Spleen (tissue), 11 donors: ENCODE results near the gene ETV7. TPM values are rescaled to one million over a fixed set of nuclear protein-coding genes. Genes with fewer than 3 reads are reported as not detected.

Experiments used
- DNase-seq: peaks from one replicate; pipeline ENCODE4 v3.0.0-alpha.2; 2020
- H3K27ac ChIP-seq, 8 donors: fragments of 200-600 bp; sonication (generic) in 7 of 8; 1 replicate in 4 of 8; 2 replicates in 4 of 8; pipeline versions ENCODE4 v1.5.0 to v1.8.0; 2016 to 2021; ENCODE audit warnings: inconsistent platforms in 4 of 8, mild to moderate bottlenecking in 4 of 8, moderate library complexity in 1 of 8
- H3K27me3 ChIP-seq, 7 donors: fragments of 200-600 bp; sonication (generic) in 6 of 7; replicated peaks in 1 of 7; 1 replicate in 4 of 7; 2 replicates in 3 of 7; pipeline versions ENCODE4 v1.5.0 to v1.8.0; 2016 to 2021; ENCODE audit warnings: inconsistent platforms in 3 of 7, mild to moderate bottlenecking in 1 of 7
- H3K36me3 ChIP-seq, 6 donors: fragments of 200-600 bp; sonication (generic) in 5 of 6; 1 replicate in 4 of 6; 2 replicates in 2 of 6; pipeline versions ENCODE4 v1.5.0 to v1.8.0; 2016 to 2021; ENCODE audit warnings: inconsistent platforms in 2 of 6
- H3K4me1 ChIP-seq, 6 donors: fragments of 200-600 bp; sonication (generic) in 5 of 6; 1 replicate in 3 of 6; 2 replicates in 3 of 6; pipeline versions ENCODE4 v1.5.0 to v1.8.0; 2016 to 2021; ENCODE audit warnings: inconsistent platforms in 3 of 6
- H3K4me3 ChIP-seq, 8 donors: fragments of 200-600 bp; sonication (generic) in 7 of 8; 1 replicate in 4 of 8; 2 replicates in 4 of 8; pipeline versions ENCODE4 v1.5.0 to v1.8.0; 2016 to 2021; ENCODE audit warnings: inconsistent platforms in 4 of 8, mild to moderate bottlenecking in 4 of 8, moderate library complexity in 2 of 8
- H3K9me3 ChIP-seq, 8 donors: fragments of 200-600 bp; sonication (generic) in 7 of 8; 1 replicate in 4 of 8; 2 replicates in 4 of 8; pipeline versions ENCODE4 v1.5.0 to v1.8.0; 2016 to 2021; ENCODE audit warnings: inconsistent platforms in 4 of 8
- CTCF ChIP-seq, 11 experiments: fragments of 200-600 bp in 7 of 11; fragments of 450-650 bp in 4 of 11; sonication (generic) in 4 of 11; IDR thresholded peaks in 8 of 11; conservative IDR thresholded peaks in 3 of 11; 1 replicate in 7 of 11; 2 replicates in 4 of 11; pipeline versions ENCODE4 v1.4.0 to v1.8.0; 2016 to 2021; ENCODE audit warnings: antibody characterized with exemption in 11 of 11, inconsistent platforms in 4 of 11, mild to moderate bottlenecking in 1 of 11
- POLR2A ChIP-seq, 3 donors: fragments of 450-650 bp; IDR thresholded peaks; one replicate each; pipeline ENCODE4 v1.5.1; 2017; ENCODE audit warnings: antibody characterized with exemption in 3 of 3, mild to moderate bottlenecking in 1 of 3
- POLR2AphosphoS5 ChIP-seq, 3 donors: sonication (generic); formaldehyde crosslinking; IDR thresholded peaks; one replicate each; pipeline ENCODE4 v1.5.1; 2017; ENCODE audit warnings: antibody characterized with exemption in 3 of 3
- WGBS, 5 donors: extraction: QIAGEN DNeasy Blood & Tissue Kit in 3 of 5; methylation state at CpG; one replicate each; pipeline versions ENCODE4 v1.1.5 to v1.1.7; 2013 to 2018; 5-methylcytosine and 5-hydroxymethylcytosine counted together
- intact Hi-C: fragments of 100-400 bp; cut with DNase I; formaldehyde crosslinking; loops from one replicate; pipeline ENCODE4 v1.15.0; 2023; ENCODE audit warnings: low total_unique reads
- polyA plus RNA-seq, 3 donors: library from polyadenylated mRNA; stranded (reverse); fragments of 200-250 nt; gene quantifications; one replicate each; pipeline ENCODE4 v1.2.1, GENCODE V29; 2013
- total RNA-seq, 7 donors: library from RNA; depleted of rRNA in 3 of 7; stranded (reverse); fragments of >200 nt in 3 of 7; fragmentation: NEBNext Ultra II Directional in 4 of 7; extraction: Animal tissue kit (Norgen Biotek cat#: 25700) in 4 of 7; gene quantifications; one replicate each; pipeline versions ENCODE4 v1.1.0 to v1.2.1, GENCODE V29; 2016 to 2021
- donor health status: healthy with polysubstance abuse.
- donor health status: DM: no; HTN: no; CAD: no; lungs with moderate emphysema.
- donor health status: DM: no; HTN: no; CAD: no.
- donor health status: Bipolar disorder and iron deficiency.
- donor health status: healthy.
- donor health status: DM: no; HTN: no; CAD: no.
- donor health status: DM: yes; HTN: yes; CAD: no.

Gene ETV7
- total and polyA plus RNA-seq, 10 donors = 0.51 to 4.5 (median 2.0) TPM

- H3K36me3 ChIP-seq = peaks cover 0 to 43% (median 0%) of the 10 kb centered on the region in 6 donors
Observed at GRCh38 chr6:36374194-36374593, 13.3 kb downstream of the ETV7 start.

GRCh38 chr6:36373368-36374019 is 14.0 kb downstream of the ETV7 start:
- no peak overlapping the region for H3K4me3 ChIP-seq
- H3K36me3 ChIP-seq = peaks cover 0 to 50% (median 0%) of the 10 kb centered on the region in 6 donors
- H3K9me3 ChIP-seq = no peaks in the 10 kb centered on the region
- no peak overlapping the region for H3K27ac ChIP-seq
- no peak for DNase-seq
- TF ChIP-seq CTCF (IDR thresholded peaks at IDR 0.05 in 8 of 11, conservative IDR thresholded peaks at IDR 0.05 in 3 of 11) (no peak), POLR2AphosphoS5 (IDR thresholded peaks at IDR 0.05) (no peak), POLR2A (IDR thresholded peaks at IDR 0.05) (no peak)
- intact Hi-C loops = no loop called here
- 65 to 76% (median 67%) methylated on average over 13 to 15 of the region's 15 CpGs for WGBS, 5 donors
- no peaks in the 10 kb centered on the region for H3K27me3 ChIP-seq
- peaks cover 0 to 18% (median 3%) of the 10 kb centered on the region in 6 donors for H3K4me1 ChIP-seq

More at GRCh38 chr6:36374194-36374593, 13.3 kb downstream of the ETV7 start:
- peaks cover 0 to 11% (median 3%) of the 10 kb centered on the region in 6 donors for H3K4me1 ChIP-seq
- no peaks in the 10 kb centered on the region for H3K27me3 ChIP-seq
- no peaks in the 10 kb centered on the region for H3K9me3 ChIP-seq
- H3K27ac ChIP-seq = no peak overlapping the region
- WGBS, 5 donors = 89 to 97% (median 91%) methylated on average over 4 of the region's 4 CpGs
- DNase-seq = no peak
- intact Hi-C loops = no loop called here
- no peak overlapping the region for H3K4me3 ChIP-seq
- TF ChIP-seq CTCF (IDR thresholded peaks at IDR 0.05 in 8 of 11, conservative IDR thresholded peaks at IDR 0.05 in 3 of 11) = no peak

GRCh38 chr6:36372088-36372487 is 15.4 kb downstream of the ETV7 start:
- H3K4me3 ChIP-seq = no peak overlapping the region
- peaks cover 0 to 64% (median 0%) of the 10 kb centered on the region in 6 donors for H3K36me3 ChIP-seq
- WGBS, 5 donors = 91 to 93% (median 92%) methylated on average over 6 of the region's 6 CpGs
- H3K27ac ChIP-seq = no peak overlapping the region
- intact Hi-C loops = no loop called here
- DNase-seq = no peak
- TF ChIP-seq POLR2A (IDR thresholded peaks at IDR 0.05) = no peak
- TF ChIP-seq POLR2AphosphoS5 (IDR thresholded peaks at IDR 0.05) = no peak
- TF ChIP-seq CTCF (IDR thresholded peaks at IDR 0.05 in 8 of 11, conservative IDR thresholded peaks at IDR 0.05 in 3 of 11) = no peak
- H3K9me3 ChIP-seq = no peaks in the 10 kb centered on the region
- peaks cover 0 to 28% (median 7%) of the 10 kb centered on the region in 6 donors for H3K4me1 ChIP-seq
- H3K27me3 ChIP-seq = no peaks in the 10 kb centered on the region

- Histone ChIP-seq H3K4me1 (peaks cover 0 to 32% (median 8%) of the 10 kb centered on the region in 6 donors), H3K9me3 (no peaks in the 10 kb centered on the region), H3K36me3 (peaks cover 0 to 70% (median 0%) of the 10 kb centered on the region in 6 donors), H3K4me3 (no peak overlapping the region), H3K27me3 (no peaks in the 10 kb centered on the region), H3K27ac (no peak overlapping the region)
- intact Hi-C loops = no loop called here
- no peak for DNase-seq
- TF ChIP-seq POLR2A (IDR thresholded peaks at IDR 0.05) (no peak), CTCF (IDR thresholded peaks at IDR 0.05 in 8 of 11, conservative IDR thresholded peaks at IDR 0.05 in 3 of 11) (no peak), POLR2AphosphoS5 (IDR thresholded peaks at IDR 0.05) (no peak)
- 83 to 100% (median 96%) methylated on average over 1 to 9 of the region's 9 CpGs for WGBS, 5 donors
Observed at GRCh38 chr6:36371211-36371610, 16.3 kb downstream of the ETV7 start.
